ENCODE results near the gene ZP3. TPM values are rescaled to one million over a fixed set of nuclear protein-coding genes. Genes with fewer than 3 reads are reported as not detected.
"Not testable (repeated sequence)": the region's sequence is repeated elsewhere in the genome, so short reads cannot be mapped to it uniquely, and the experiment has no call there.

ZP3 gene
- total RNA-seq, 1 donor from 2014 or later: 0.79 TPM

DNA sequence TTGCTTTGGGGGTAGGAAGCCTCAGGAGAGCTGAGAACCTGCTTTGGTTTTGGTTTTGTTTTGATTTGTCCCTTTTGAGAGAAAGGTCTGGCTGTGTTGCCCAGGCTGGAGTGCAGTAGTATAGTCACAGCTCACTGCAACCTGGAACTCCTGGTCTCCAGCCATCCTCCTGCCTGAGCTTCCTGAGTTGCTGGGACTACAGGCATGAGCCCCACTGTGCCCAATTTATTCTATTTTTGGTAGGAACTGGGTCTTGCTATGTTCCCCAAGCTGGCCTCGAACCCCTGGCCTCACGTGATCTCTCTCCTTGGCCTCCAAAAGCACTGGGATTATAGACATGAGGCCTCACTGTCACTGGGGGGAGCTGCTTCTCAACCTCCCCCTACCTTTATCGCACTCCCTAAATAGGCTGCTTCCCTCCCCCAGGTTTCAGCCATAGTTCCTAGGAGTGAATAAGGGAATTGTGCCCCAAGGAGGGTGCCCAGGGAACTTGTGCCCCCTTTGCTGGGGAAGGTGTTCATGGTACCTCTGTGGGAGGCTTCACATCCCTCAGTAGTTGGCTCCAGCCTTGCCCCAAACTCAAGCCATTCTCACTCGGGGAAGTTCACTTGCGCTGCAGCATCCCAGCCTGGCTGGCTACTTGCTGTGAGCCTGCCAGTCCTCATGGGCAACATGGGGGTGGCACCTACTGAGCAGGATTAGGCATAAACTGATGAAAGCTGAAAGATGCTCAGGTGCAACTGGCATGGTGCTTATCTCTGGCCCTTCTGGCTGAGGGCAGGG lies 18.1 kb downstream of the ZP3 start:
- not testable (repeated sequence) for DNase-seq

DNA sequence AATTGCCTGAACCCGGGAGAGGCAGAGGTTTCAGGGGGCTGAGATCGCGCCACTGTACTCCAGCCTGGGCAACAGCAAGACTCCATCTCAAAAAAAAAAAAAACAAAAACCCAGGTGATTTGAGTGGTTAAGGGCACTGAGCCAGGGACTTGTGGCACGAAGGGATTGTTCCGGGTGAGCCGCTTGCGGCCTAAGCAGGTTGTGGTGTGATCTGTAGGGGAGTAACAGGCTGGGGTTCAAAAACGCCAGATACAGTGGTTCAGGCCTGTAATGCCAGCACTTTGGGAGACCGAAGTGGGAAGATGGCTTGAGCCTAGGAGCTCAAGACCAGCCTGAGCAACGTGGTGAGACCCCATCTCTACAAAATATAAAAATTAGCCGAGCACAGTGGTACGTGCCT lies 19.1 kb downstream of the ZP3 start:
- not testable (repeated sequence) for DNase-seq

DNA sequence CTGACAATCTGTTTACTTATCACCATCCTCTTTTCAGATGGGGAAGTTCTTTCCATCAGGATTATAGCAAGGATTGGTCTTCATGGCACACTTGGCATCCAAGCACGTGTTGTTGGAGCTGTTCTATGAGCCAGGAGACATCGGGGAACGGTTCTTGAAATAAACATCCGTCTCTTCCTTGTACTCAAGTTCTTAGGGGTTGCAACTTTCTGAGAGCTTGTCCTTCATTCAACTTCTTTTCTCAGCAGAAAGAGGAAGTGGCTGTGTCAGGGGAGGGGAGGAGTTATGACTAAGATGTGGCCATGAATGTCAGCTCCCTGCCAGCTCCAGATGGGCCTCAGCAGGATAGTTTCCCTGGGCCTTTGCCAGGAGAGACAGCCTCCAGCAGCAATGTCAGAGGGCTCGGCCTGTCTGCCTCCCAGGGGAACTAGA lies 20.8 kb downstream of the ZP3 start:
- peak; percentile 6 for DNase-seq

DNA sequence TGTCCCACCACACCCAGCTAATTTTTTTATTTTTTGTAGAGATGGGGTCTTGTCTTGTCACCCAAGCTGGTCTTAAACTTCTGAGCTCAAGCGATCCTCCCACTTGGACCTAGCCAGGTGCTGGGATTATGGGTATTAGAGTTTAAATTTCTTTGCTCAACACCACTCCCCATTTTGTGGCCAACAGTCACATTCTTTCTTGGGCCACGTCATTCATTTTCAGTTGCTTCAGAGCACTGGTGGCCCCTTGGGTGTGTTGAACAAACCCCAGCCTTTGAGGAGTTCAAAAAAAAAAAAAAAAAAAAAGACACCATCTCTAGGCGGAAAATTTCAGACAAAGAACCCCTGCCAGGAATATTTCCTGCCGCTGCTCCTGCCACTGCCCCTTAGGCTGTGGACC lies 32.3 kb downstream of the ZP3 start:
- DNase-seq: not testable (repeated sequence)

DNA sequence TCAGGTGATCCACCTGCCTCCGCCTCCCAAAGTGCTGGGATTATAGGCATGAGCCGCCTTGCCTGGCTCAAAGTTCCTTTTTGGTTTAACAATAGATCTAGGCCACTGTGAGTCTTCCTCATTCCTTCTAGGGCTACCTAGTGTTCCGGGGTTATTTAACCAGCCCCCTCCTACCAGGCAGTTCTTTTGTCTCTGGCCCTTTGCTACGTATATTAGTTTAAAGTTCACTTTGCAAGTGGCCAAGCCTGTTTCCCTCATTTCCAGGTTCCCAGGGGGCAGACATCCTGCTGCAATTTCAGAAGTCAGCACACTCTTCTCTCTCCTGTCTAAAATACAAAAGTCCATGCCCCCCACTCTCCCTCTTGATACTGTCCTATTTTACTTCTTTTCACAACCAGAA lies 33.8 kb downstream of the ZP3 start:
- not testable (repeated sequence) for DNase-seq

DNA sequence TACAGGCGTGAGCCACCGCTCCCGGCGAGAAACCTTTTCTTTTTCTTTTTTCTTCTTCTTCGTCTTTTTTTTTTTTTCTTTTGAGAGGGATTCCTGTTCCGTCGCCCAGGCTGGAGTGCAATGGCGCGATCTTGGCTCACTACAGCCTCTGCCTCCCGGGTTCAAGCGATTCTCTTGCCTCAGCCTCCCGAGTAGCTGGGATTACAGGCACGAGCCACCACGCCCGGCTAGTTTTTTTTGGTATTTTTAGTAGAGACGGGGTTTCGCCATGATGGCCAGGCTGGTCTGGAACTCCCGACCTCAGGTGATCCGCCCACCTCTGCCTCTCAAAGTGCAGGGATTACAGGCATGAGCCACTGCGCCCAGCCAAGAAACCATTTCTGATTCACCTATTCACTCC lies 36.0 kb downstream of the ZP3 start:
- not testable (repeated sequence) for DNase-seq

DNA sequence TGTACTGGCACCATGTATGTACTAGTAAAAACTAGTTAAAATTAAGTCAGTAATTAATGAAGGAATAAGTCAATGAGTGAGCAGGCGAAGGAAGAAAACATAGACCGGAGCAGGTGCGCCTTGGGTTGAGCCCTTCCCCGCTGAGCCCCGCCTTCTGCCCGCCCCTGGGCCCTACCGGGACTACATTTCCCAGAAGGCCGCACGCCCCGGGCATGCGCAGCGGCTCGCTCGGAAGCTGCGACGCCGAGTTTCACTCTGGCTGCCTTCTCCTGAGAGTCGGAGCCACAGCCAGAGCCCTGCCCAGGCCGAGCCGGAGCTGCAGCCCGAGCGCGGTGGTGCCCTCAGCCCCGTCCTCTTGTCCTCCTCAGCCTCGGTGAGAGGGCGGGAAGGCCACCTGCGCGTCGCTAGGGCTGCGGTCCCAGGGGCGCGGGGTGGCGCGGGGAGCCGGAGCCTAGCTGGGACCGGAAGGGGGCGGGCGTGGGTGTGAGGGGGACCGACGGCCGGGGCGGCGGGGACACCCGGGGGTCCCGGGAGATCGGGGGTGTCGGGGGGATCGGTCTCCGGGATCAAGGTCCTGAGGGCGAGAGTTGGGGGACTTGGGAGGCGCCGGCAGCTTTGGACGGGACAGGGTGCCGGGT lies 36.8 kb downstream of the ZP3 start, which contains the start of gene DTX2:
TSS of gene DTX2 (plus strand) at position 246 of the 638 bp plus-strand sequence. CDS start 18,801 bp downstream, outside the sequence.
- DNase-seq: not testable (repeated sequence)

DNA sequence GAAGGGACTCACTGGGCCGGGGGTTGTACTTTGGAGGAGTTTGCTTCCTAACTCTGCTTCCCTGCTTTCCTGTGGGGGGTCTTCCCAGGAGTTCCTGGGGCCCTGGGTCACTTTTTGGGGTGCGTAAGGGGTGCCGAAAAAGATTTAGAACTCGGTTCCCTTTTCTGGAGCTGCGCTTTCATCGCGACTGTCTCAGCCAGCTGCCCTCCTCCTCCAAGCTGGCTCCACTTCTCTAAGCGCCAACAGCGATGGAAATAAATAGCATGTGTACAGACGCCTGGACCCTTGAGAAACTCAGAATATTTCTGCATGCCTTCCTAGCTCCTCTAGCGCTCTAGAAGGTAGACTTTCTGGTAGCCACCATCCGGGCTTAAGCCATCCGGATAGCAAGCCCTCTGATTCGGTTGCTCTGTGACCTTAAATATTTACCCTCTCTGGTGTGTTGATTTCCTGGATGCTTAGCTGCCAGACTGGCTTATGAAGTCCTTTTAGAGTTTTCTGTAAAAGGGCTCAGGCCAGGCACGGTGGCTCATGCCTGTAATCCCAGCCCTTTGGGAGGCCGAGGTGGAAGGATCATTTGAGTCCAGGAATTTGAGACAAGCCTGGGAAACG lies 37.6 kb downstream of the ZP3 start:
- DNase-seq: not testable (repeated sequence)

DNA sequence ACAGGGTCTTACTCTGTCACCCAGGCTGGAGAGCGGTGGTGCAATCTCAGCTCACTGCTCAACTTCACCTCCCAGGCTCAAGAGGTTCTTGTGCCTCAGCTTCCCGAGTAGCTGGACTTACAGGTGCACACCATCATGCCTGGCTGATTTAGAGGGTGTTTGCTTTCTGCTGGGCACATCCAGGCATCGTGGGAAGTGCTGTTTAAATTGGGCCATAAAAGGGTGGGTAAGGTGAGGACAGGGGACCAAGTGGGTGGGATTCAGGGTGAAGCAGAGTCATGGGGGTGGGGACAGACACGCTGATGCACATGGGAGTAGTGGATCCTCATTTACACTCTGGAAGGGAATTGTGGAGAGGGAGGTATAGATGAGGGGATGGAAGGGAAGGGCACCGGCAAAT lies 40.2 kb downstream of the ZP3 start:
- not testable (repeated sequence) for DNase-seq

DNA sequence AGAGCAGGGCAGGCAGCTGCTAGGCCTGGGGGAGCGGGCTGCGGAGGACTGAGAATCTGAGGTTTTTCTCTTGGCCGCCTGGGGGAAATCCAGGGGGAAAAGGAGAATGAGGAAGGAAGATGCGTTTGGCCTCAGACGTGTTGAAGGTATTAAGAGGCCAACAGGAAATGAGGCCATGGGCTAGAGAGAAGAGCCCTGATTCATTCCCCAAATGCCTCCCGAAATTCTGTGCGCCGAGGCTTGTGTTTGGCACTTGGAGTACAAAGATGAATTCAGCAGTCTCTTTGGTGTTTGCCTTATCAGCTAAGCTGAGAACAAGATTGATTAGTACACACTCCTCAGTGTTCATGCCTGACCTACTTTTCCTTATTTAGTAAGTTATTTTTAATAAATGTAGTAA lies 41.2 kb downstream of the ZP3 start:
- DNase-seq: not testable (repeated sequence)

DNA sequence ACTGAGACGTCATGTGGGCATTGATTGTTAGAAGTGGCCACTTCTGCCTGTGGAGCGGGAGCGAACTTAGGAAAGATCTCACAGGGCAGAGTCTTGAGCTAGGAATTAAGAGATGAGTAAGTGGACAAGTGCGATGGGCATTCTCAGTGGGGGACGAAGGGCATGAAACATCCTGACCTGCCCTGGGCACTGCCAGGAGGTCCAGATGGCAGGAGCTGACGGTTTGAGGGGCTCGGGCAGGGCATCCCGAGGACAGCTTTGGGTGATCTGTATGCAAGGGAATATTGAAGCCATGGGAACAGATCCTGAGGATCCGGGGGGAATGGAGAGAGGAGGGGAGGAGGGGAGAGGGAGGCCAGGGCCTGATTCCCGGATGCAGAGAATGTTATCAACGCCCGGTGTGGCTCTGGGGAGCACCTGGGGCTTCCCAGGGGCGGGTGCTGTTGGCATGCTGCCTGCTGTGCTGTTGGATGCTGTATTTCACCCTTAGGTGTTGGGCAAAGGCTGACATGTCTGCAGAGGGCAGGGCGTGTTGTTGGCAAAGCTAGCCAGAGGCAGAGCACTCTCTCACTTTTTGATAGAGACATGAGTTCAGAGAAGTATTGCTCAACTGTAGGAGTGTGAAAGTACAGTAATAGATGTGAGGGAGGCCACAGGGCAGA lies 43.1 kb downstream of the ZP3 start:
- not testable (repeated sequence) for DNase-seq

DNA sequence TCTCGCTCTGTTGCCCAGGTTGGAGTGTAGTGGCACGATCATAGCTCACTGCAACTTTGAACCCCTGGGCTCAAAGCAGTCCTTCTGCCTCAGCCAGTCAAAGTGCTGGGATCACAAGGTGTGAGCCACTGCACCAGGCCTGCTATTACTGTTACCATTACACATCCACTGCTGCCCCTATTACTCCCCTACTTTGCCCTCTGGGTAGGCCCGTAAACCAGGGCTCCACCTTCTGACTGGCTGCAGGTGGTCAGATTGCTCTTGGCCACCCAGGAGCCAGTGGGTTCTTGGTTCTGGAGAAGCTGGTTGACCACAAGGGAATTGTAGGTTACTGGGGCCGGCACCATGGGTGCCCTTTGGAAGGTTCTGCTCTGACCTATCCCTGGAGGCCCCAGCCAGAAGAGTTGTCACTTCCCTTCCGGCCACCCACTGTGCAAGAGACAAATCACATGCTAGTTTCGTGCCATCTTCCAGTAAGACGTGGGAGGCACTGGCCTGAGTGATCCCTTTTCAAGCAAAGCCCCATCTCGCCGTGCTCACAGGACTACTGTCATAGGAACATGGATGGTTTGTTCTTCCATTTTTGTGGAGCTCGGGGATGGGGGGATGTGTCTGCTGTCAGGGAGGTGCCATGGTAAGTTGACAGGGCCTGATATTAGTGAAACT lies 46.9 kb downstream of the ZP3 start:
- not testable (repeated sequence) for DNase-seq

DNA sequence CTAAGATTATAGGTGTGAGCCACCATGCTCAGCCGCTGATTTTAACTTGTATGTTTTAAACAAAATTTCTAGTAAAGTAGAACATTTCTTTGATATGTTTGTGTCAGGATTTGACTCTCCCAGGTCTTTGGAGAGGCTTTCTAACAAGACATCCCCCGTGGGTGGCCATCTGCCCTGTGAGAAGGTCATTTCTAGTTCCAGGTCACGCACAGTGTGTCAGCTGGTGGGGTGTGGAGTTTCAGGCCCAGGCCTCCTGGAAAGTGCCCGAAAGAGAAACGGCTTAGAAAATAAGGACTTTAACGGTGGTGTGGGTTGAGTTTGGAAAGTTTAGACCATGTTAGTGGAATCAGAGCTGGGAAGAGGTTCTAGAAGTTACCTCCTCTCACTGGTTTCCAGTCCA lies 48.3 kb downstream of the ZP3 start:
- not testable (repeated sequence) for DNase-seq

DNA sequence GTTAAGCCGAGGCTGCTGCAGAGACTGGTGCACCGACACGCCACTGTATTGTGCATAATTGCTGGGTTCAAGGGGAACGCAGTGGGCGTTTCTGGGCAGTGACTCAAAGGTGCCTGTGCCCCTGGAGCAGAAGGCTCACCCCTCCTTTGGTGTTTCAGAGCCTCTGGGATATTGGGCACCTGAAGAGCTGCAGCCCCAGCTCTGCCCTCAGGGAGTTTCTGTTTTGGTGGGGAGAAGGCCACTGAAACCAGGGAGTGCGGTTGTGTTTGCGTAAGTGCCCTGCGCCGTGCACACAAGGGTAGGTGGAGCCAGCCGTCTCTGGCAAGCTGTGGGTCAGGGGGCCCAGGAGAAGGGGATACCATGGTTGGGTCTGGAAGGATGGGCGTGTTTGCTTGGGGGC lies 51.5 kb downstream of the ZP3 start:
- DNase-seq: not testable (repeated sequence)

DNA sequence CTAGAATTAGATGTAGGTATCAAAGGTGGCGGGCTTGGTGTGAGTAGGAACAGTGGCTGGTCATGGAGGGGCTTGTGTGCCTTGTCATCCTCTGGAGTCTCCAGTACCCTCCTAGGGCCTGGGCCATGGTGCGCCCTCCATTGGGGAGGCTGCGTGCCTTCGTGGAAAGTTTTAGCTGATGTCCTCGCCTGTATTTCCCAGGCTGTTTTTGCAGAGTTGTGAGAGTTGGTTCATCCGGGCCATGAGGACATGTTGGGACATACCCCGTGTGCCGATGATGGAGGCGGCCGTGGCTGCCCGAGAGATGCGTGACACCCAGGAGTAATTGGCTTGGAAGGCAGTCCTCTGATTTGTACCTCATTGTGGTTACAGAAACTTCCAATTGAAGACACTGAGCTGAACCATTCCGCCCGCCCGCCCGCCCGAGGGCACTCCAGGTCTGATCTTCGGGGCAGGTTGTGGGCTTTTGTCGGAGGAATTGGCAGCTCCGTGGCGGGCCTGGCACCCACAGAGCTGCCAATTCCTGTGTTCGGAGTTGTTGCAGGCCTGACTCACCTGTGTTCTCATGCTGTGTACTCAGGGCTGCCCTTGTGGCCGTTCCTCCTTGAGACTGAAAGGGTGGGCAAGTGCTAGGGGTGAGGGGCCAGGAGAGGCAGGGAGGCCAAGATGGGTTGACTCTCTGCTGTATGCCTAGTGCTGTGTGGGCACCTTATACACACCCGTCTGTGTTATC lies 52.2 kb downstream of the ZP3 start:
- DNase-seq: not testable (repeated sequence)

DNA sequence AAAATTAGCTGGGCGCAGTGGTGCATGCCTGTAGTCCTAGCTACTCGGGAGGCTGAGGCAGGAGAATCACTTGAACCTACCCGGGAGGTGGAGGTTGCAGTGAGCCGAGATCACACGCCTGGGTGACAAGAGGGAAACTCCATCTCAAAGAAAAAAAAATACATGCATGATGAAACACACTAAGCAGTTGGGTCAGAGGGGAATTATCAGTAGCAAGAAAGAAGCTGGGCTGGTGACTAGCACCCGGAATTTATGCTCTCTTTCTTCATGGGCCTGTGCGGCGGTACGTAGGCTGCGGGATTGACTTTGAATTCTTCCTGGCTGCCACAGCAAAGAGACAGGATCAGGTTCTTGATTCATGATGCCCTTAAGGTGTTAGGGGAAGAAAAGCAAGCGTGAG lies 54.9 kb downstream of the ZP3 start:
- not testable (repeated sequence) for DNase-seq

DNA sequence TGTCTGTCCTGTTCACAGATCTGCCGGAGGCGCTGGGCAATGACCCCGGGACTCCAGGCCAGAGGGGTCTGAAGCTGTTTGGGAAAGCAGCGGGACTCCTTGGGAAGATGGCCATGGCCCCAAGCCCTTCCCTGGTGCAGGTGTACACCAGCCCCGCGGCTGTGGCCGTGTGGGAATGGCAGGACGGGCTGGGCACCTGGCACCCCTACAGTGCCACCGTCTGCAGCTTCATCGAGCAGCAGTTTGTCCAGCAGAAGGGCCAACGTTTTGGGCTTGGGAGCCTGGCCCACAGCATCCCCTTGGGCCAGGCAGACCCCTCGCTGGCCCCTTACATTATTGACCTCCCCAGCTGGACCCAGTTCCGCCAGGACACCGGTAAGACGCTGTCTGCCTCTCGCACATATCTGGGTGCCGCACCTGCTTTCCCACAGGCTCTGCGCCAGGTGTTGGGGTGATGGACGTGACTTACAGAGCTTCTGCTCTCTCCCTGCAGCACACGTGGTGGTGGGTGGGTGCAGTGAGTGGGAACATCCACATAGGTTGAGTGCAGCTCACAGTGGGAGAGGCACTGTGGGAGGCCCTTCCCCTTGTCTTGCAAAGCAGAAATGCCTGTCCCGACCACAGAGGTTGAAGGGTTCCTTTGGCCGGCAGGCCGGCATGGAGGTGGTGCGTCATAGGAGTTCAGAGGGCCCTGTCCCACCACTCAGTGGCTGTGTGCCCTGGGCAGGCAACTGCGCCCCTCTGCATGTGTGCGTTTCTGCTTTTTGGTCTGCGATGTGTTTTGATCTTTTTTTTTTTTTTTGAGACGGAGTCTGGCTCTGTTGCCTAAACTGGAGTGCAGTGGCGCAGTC lies 55.9 kb downstream of the ZP3 start:
- not testable (repeated sequence) for DNase-seq

DNA sequence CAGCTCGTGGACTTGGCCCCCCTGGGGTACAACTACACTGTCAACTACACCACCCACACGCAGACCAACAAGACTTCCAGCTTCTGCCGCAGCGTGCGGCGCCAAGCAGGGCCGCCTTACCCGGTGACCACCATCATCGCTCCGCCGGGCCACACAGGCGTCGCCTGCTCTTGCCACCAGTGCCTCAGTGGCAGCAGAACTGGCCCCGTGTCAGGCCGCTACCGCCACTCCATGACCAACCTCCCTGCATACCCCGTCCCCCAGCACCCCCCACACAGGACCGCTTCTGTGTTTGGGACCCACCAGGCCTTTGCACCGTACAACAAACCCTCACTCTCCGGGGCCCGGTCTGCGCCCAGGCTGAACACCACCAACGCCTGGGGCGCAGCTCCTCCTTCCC lies 57.9 kb downstream of the ZP3 start:
- DNase-seq: not testable (repeated sequence)

DNA sequence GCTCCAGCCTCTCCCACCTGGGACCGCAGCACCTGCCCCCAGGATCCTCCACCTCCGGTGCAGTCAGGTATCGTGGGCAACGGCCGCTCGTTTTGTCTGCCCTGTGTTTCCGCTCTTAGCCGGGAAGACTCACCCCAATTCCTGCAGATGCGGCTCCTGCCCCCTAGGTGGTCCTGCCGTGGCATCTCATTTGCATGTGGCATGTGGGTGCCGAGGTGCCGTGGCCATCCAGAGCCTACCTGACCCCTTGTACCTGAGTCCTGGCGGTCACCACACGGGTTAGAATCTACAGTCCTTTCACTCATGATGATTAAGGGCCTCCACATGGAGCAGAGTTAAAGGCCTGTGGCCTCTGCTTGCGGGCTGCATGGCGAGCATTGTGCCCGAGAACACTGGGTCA lies 58.3 kb downstream of the ZP3 start:
- DNase-seq: not testable (repeated sequence)

DNA sequence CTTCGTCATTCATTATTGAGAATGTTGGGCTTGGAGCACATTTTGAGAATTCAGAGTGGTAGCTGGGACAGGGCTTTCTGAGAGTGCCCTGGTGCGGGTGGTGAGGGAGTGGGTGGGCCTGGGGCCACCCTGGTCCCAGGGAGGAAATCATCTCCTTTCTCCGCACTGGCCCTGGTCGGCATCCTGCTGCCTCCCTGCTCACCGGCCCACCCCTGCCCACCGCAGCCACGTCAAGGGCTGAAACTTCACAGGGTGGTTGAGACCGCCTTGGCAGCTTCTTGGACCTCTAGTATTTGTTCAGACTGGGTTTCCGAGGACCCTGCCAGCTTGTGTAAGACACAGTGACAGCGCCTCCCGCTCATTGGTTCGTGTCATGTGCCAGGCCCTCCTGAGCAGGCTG lies 59.7 kb downstream of the ZP3 start:
- DNase-seq: not testable (repeated sequence)
